ENCODE results near the gene WNT7A. TPM values are rescaled to one million over a fixed set of nuclear protein-coding genes. Genes with fewer than 3 reads are reported as not detected.

WNT7A gene
- total and polyA plus RNA-seq, 2 donors (not counting 3 experiments of a cell fraction or from before 2014, with no cell fraction given): not detected

DNA sequence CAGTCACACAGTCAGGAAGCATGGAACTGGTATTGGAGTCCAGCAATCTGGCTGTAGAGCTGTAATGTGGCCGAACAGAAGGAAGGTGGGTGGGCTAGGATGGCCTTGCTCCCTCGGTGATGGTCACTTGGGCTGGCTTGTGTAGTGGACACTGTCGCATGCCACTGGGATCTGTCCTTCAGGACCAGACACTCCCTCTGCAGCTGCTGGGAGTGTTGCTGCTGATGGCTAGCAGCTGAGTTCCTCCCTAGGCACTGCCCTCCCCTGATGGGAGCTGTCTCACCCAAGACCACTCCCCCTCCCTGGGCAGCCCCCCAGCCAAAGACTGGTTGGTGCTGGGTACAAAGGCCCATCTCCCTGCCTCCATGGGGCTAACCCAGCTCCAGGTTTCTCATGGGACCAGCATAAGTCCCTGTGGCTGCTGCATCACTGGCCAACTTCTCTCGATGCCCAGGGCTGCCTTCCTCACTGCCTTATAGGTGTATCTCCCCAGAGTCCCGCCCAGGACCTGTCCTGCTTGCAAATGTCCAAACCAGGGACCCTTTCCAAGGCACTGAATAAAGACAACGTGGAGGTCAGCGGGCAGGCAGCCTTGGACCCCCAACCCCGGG, 48.4 kb downstream of the WNT7A start:
- H2AFZ ChIP-seq (ENCODE audit: low read depth, low read length): no peak overlapping the region
- dilution Hi-C loops (cut with MboI; ENCODE audit: extremely low pct_ligation_motif_present, low sequenced_read_pairs): no loop called here
- no peak overlapping the region for H3K27ac ChIP-seq (ENCODE audit: insufficient read depth, low read depth, low read length)
- H3K4me3 ChIP-seq (replicated peaks in 1 of 3; ENCODE audit: insufficient read depth in 1 of 3, low read depth in 1 of 3, low read length in 3 of 3): no peak overlapping the region
- H3K9ac ChIP-seq (replicated peaks; ENCODE audit: extremely low read depth, insufficient read depth, low read length): no peak overlapping the region
- H3K4me1 ChIP-seq (ENCODE audit: control insufficient read depth, extremely low read depth, insufficient read depth, low read length): no peaks in the 10 kb centered on the region
- H3K36me3 ChIP-seq (ENCODE audit: control insufficient read depth in 2 of 2, extremely low read depth in 1 of 2, insufficient read depth in 2 of 2, low read length in 2 of 2): no peaks in the 10 kb centered on the region
- DNase-seq (ENCODE audit: low read depth, low spot score) (no peak), FAIRE-seq (no peak)
- no peaks in the 10 kb centered on the region for H3K27me3 ChIP-seq (ENCODE audit: control insufficient read depth in 2 of 2, insufficient read depth in 2 of 2, low read length in 2 of 2)
- TF ChIP-seq EZH2 (IDR thresholded peaks at IDR 0.05; ENCODE audit: borderline replicate concordance, low read depth, low read length, severe bottlenecking): no peak
- TF ChIP-seq MYC (IDR thresholded peaks at IDR 0.05; ENCODE audit: low read depth, low read length): no peak
- TF ChIP-seq FOS (IDR thresholded peaks at IDR 0.05; ENCODE audit: borderline replicate concordance, insufficient read depth, low read length): no peak
- no peak for TF ChIP-seq POLR2A (IDR thresholded peaks at IDR 0.05; ENCODE audit: low read depth, low read length)
- TF ChIP-seq, protein P1, sequence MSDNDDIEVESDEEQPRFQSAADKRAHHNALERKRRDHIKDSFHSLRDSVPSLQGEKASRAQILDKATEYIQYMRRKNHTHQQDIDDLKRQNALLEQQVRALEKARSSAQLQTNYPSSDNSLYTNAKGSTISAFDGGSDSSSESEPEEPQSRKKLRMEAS (IDR thresholded peaks at IDR 0.05; ENCODE audit: insufficient read depth, insufficient read length): no peak
- TF ChIP-seq, protein P2, sequence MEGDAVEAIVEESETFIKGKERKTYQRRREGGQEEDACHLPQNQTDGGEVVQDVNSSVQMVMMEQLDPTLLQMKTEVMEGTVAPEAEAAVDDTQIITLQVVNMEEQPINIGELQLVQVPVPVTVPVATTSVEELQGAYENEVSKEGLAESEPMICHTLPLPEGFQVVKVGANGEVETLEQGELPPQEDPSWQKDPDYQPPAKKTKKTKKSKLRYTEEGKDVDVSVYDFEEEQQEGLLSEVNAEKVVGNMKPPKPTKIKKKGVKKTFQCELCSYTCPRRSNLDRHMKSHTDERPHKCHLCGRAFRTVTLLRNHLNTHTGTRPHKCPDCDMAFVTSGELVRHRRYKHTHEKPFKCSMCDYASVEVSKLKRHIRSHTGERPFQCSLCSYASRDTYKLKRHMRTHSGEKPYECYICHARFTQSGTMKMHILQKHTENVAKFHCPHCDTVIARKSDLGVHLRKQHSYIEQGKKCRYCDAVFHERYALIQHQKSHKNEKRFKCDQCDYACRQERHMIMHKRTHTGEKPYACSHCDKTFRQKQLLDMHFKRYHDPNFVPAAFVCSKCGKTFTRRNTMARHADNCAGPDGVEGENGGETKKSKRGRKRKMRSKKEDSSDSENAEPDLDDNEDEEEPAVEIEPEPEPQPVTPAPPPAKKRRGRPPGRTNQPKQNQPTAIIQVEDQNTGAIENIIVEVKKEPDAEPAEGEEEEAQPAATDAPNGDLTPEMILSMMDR (IDR thresholded peaks at IDR 0.05; ENCODE audit: extremely low read depth in 1 of 2, insufficient read depth in 1 of 2, low read depth in 1 of 2, low read length in 2 of 2): no peak
- no peak for TF ChIP-seq POLR2AphosphoS5 (IDR thresholded peaks at IDR 0.05; ENCODE audit: insufficient read depth, low read depth, low read length)
- no peak for TF ChIP-seq JUN (IDR thresholded peaks at IDR 0.05; ENCODE audit: borderline replicate concordance, insufficient read depth, insufficient read length, low read depth)
- no peak for TF ChIP-seq GATA2 (IDR thresholded peaks at IDR 0.05; ENCODE audit: insufficient read depth, insufficient read length, low read depth, low read length)
- CTCF ChIA-PET: no interaction called here
- H3K4me2 ChIP-seq (ENCODE audit: insufficient read depth, low read length): no peak overlapping the region
- POLR2A ChIA-PET: no interaction called here
- BruUV-seq (replicated peaks): no TSS peak
- H4K20me1 ChIP-seq (replicated peaks; ENCODE audit: control insufficient read depth, extremely low read depth, insufficient read depth, low read length): no peaks in the 10 kb centered on the region
- intact Hi-C loops (cut with micrococcal nuclease): no loop called here
- no peaks in the 10 kb centered on the region for H3K9me3 ChIP-seq (replicated peaks; ENCODE audit: control insufficient read depth, insufficient read depth, low read length)
- no peaks in the 10 kb centered on the region for H3K79me2 ChIP-seq (ENCODE audit: control insufficient read depth, insufficient read depth, low read length)
- H3K9me1 ChIP-seq (replicated peaks; ENCODE audit: control insufficient read depth, extremely low read depth, insufficient read depth, low read length): no peaks in the 10 kb centered on the region
